ENCODE results near the gene ETAA1. TPM values are rescaled to one million over a fixed set of nuclear protein-coding genes. Genes with fewer than 3 reads are reported as not detected.

ETAA1 gene
- 18.8 TPM for polyA plus RNA-seq (2013)

DNA sequence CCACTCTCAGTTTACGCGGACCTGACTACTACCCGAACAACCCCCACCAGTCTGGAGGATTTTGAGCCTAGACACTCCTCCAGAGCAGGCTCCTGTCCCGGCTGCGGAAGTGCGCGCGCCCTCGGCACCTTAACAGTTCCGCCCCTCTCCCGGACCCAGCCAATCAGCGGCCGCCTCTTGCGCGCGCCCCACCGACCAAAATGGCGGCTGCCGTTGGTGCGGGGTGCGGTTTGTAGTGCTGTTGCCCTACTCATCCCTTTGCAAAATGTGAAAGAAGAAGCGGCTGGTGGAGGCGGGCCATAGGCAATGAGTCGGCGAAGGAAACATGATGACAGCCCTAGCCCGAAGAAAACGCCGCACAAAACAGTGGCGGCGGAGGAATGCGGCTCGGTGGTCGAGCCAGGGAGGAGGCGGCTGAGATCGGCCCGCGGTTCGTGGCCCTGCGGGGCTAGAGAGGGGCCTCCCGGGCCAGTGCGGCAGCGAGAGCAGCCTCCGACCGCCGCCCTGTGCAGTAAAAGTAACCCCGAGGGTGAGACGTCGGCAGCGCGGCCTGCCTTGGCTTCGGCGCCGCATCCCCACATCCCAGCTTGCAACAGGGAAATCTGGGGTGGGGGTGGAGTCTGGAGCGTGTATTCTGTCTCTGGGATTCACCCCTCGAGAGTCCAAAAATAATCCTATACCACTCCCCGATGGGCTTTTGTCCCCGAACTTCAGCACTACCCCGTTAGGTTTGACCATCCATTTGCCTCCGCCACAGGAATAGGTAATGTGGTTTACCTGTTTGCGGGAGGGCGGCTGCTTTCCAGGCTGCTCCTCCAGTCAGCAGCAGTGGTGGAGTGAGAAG lies at the start of gene ETAA1:
Gene ETAA1, plus strand, starts transcription at position 191 of the 844 bp plus-strand sequence. Its CDS starts 116 bp downstream, at position 307.
- Histone ChIP-seq H3K4me1 (ENCODE audit: control extremely low read depth in 1 of 4, control insufficient read depth in 4 of 4, insufficient read depth in 4 of 4, low read length in 3 of 4) (peaks cover 0 to 6% (median 2%) of the 10 kb centered on the region in 4 experiments), H3K27ac (ENCODE audit: insufficient read depth in 1 of 2, low read depth in 1 of 2, low read length in 2 of 2, poor library complexity in 1 of 2, severe bottlenecking in 2 of 2) (peak within 1 kb of the TSS; percentile 90 to 91), H3K4me3 (ENCODE audit: control insufficient read depth in 1 of 7, extremely low read depth in 1 of 7, insufficient read depth in 4 of 7, low read depth in 2 of 7, low read length in 6 of 7) (peak within 1 kb of the TSS; percentile 83 to 98 (median 94)), H3K27me3 (replicated peaks in 2 of 5; ENCODE audit: control insufficient read depth in 4 of 5, insufficient read depth in 5 of 5, low read length in 4 of 5) (no peaks in the 10 kb centered on the region), H3K36me3 (ENCODE audit: control insufficient read depth in 4 of 4, insufficient read depth in 4 of 4, low read length in 3 of 4) (peaks cover 0 to 7% (median 2%) of the 10 kb centered on the region in 4 experiments), H3K9me3 (ENCODE audit: control extremely low read depth in 1 of 5, control insufficient read depth in 4 of 5, insufficient read depth in 2 of 5, low read depth in 1 of 5, low read length in 4 of 5) (no peaks in the 10 kb centered on the region)
- DNase-seq, result peak; percentile 93 to 97 (median 95)
- POLR2A ChIA-PET, result interaction anchor here (0.6 kb wide), 1 partner anchor 65 kb away, joined by 3 read pairs; no protein-coding TSS in a partner anchor
- WGBS (ENCODE audit: insufficient coverage), result under 1% methylated on average over 33 of the region's 61 CpGs
- CTCF ChIA-PET, result no interaction called here

- Histone ChIP-seq H3K9me3 (ENCODE audit: control extremely low read depth in 1 of 5, control insufficient read depth in 4 of 5, insufficient read depth in 2 of 5, low read depth in 1 of 5, low read length in 4 of 5) (peaks cover 0 to 5% (median 0%) of the 10 kb centered on the region in 5 experiments), H3K36me3 (ENCODE audit: control insufficient read depth in 4 of 4, insufficient read depth in 4 of 4, low read length in 3 of 4) (no peaks in the 10 kb centered on the region), H3K4me3 (ENCODE audit: control insufficient read depth in 1 of 7, extremely low read depth in 1 of 7, insufficient read depth in 4 of 7, low read depth in 2 of 7, low read length in 6 of 7) (no peak overlapping the region), H3K27ac (ENCODE audit: insufficient read depth in 1 of 2, low read depth in 1 of 2, low read length in 2 of 2, poor library complexity in 1 of 2, severe bottlenecking in 2 of 2) (no peak overlapping the region), H3K4me1 (ENCODE audit: control extremely low read depth in 1 of 4, control insufficient read depth in 4 of 4, insufficient read depth in 4 of 4, low read length in 3 of 4) (no peaks in the 10 kb centered on the region), H3K27me3 (replicated peaks in 2 of 5; ENCODE audit: control insufficient read depth in 4 of 5, insufficient read depth in 5 of 5, low read length in 4 of 5) (no peaks in the 10 kb centered on the region)
- no peak for DNase-seq
- ChIA-PET POLR2A (no interaction called here), CTCF (no interaction called here)
These were observed 30.2 kb upstream of the ETAA1 start for GRCh38 chr2:67366832-67367412.

DNA sequence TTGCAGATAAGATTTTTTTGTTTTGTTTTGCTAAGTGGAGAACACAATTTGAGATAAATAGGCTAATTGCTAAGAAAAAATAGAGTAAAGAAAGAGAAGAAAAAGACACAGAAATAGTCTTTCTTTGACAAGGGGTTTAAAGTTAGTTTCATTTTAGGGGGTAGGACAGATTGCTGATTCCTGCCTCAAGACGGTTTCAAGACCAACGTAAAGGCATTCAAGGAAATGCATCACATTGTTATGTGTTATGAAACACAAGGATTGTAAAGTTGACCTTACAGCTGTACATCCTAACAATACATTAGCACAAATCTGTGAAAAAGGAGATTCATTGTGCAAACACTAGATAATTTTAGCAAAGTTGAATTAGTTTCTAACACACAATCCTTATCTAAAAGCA lies 22.7 kb upstream of the ETAA1 start:
- H3K27me3 ChIP-seq (replicated peaks in 2 of 5; ENCODE audit: control insufficient read depth in 4 of 5, insufficient read depth in 5 of 5, low read length in 4 of 5), result peaks cover 0 to 2% (median 0%) of the 10 kb centered on the region in 5 experiments
- POLR2A ChIA-PET, result no interaction called here
- peak overlapping the region in 2 of 7 experiments; percentile 46 to 54 for H3K4me3 ChIP-seq (ENCODE audit: control insufficient read depth in 1 of 7, extremely low read depth in 1 of 7, insufficient read depth in 4 of 7, low read depth in 2 of 7, low read length in 6 of 7)
- H3K4me1 ChIP-seq (ENCODE audit: control extremely low read depth in 1 of 4, control insufficient read depth in 4 of 4, insufficient read depth in 4 of 4, low read length in 3 of 4), result no peaks in the 10 kb centered on the region
- no peak overlapping the region for H3K27ac ChIP-seq (ENCODE audit: insufficient read depth in 1 of 2, low read depth in 1 of 2, low read length in 2 of 2, poor library complexity in 1 of 2, severe bottlenecking in 2 of 2)
- H3K9me3 ChIP-seq (ENCODE audit: control extremely low read depth in 1 of 5, control insufficient read depth in 4 of 5, insufficient read depth in 2 of 5, low read depth in 1 of 5, low read length in 4 of 5), result peaks cover 0 to 6% (median 2%) of the 10 kb centered on the region in 5 experiments
- H3K36me3 ChIP-seq (ENCODE audit: control insufficient read depth in 4 of 4, insufficient read depth in 4 of 4, low read length in 3 of 4), result no peaks in the 10 kb centered on the region
- CTCF ChIA-PET, result no interaction called here
- WGBS (ENCODE audit: insufficient coverage), result no CpG with 5 or more reads among the region's 2 CpGs
- no peak for DNase-seq

DNA sequence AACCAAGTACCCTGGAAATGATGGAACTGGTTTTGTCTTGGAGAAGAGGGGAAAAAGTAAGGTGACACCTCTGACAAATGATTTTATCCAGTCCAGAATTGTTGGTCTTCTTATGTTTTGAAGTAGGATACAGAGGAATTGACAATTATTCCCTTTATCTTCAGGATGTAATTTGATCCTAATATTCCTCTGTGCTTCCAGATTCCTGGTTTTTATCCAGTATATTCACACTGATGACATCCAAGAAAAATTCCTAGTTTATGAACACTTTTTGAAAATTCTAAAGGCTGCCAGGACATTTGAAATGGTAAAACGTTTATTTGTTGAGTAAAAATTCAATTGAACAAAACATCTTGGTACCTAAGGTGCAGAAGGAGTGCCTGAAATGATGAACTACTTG lies 22.2 kb upstream of the ETAA1 start:
- no peak overlapping the region for H3K4me3 ChIP-seq (ENCODE audit: control insufficient read depth in 1 of 7, extremely low read depth in 1 of 7, insufficient read depth in 4 of 7, low read depth in 2 of 7, low read length in 6 of 7)
- ChIA-PET POLR2A (no interaction called here), CTCF (no interaction called here)
- H3K4me1 ChIP-seq (ENCODE audit: control extremely low read depth in 1 of 4, control insufficient read depth in 4 of 4, insufficient read depth in 4 of 4, low read length in 3 of 4), result no peaks in the 10 kb centered on the region
- no peaks in the 10 kb centered on the region for H3K36me3 ChIP-seq (ENCODE audit: control insufficient read depth in 4 of 4, insufficient read depth in 4 of 4, low read length in 3 of 4)
- no peak for DNase-seq
- 88% methylated on average over 1 of the region's 1 CpG for WGBS (ENCODE audit: insufficient coverage)
- H3K27me3 ChIP-seq (replicated peaks in 2 of 5; ENCODE audit: control insufficient read depth in 4 of 5, insufficient read depth in 5 of 5, low read length in 4 of 5), result peaks cover 0 to 2% (median 0%) of the 10 kb centered on the region in 5 experiments
- H3K27ac ChIP-seq (ENCODE audit: insufficient read depth in 1 of 2, low read depth in 1 of 2, low read length in 2 of 2, poor library complexity in 1 of 2, severe bottlenecking in 2 of 2), result no peak overlapping the region
- peaks cover 0 to 6% (median 2%) of the 10 kb centered on the region in 5 experiments for H3K9me3 ChIP-seq (ENCODE audit: control extremely low read depth in 1 of 5, control insufficient read depth in 4 of 5, insufficient read depth in 2 of 5, low read depth in 1 of 5, low read length in 4 of 5)

- no peak overlapping the region for H3K27ac ChIP-seq (ENCODE audit: insufficient read depth in 1 of 2, low read depth in 1 of 2, low read length in 2 of 2, poor library complexity in 1 of 2, severe bottlenecking in 2 of 2)
- H3K9me3 ChIP-seq (ENCODE audit: control extremely low read depth in 1 of 5, control insufficient read depth in 4 of 5, insufficient read depth in 2 of 5, low read depth in 1 of 5, low read length in 4 of 5), result peaks cover 0 to 6% (median 2%) of the 10 kb centered on the region in 5 experiments
- no peaks in the 10 kb centered on the region for H3K27me3 ChIP-seq (replicated peaks in 2 of 5; ENCODE audit: control insufficient read depth in 4 of 5, insufficient read depth in 5 of 5, low read length in 4 of 5)
- POLR2A ChIA-PET, result no interaction called here
- CTCF ChIA-PET, result no interaction called here
- no peaks in the 10 kb centered on the region for H3K36me3 ChIP-seq (ENCODE audit: control insufficient read depth in 4 of 4, insufficient read depth in 4 of 4, low read length in 3 of 4)
- no peaks in the 10 kb centered on the region for H3K4me1 ChIP-seq (ENCODE audit: control extremely low read depth in 1 of 4, control insufficient read depth in 4 of 4, insufficient read depth in 4 of 4, low read length in 3 of 4)
- WGBS (ENCODE audit: insufficient coverage), result no CpG with 5 or more reads among the region's 1 CpG
- H3K4me3 ChIP-seq (ENCODE audit: control insufficient read depth in 1 of 7, extremely low read depth in 1 of 7, insufficient read depth in 4 of 7, low read depth in 2 of 7, low read length in 6 of 7), result no peak overlapping the region
- DNase-seq, result no peak
These were observed 18.6 kb upstream of the ETAA1 start for GRCh38 chr2:67378555-67378954.

DNA sequence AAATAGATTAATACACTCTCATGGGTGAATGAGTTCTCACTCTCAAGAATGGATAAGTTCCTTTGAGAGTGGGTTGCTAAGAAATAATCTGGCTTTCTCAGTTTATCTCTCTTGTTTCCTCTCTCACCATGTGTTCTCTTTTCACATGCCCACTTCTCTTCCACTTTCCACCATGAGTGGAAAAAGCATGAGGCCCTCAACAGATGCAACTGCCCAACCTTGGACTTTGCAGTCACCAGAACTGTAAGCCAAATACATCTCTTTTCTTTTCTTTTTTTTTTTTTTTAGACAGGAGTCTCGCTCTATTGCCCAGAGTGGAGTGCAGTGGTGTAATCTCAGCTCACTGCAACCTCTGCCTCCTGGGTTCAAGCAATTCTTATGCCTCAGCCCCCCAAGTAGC lies 18.1 kb upstream of the ETAA1 start:
- POLR2A ChIA-PET, result no interaction called here
- Histone ChIP-seq H3K36me3 (ENCODE audit: control insufficient read depth in 4 of 4, insufficient read depth in 4 of 4, low read length in 3 of 4) (no peaks in the 10 kb centered on the region), H3K4me1 (ENCODE audit: control extremely low read depth in 1 of 4, control insufficient read depth in 4 of 4, insufficient read depth in 4 of 4, low read length in 3 of 4) (no peaks in the 10 kb centered on the region), H3K27me3 (replicated peaks in 2 of 5; ENCODE audit: control insufficient read depth in 4 of 5, insufficient read depth in 5 of 5, low read length in 4 of 5) (no peaks in the 10 kb centered on the region), H3K27ac (ENCODE audit: insufficient read depth in 1 of 2, low read depth in 1 of 2, low read length in 2 of 2, poor library complexity in 1 of 2, severe bottlenecking in 2 of 2) (no peak overlapping the region), H3K9me3 (ENCODE audit: control extremely low read depth in 1 of 5, control insufficient read depth in 4 of 5, insufficient read depth in 2 of 5, low read depth in 1 of 5, low read length in 4 of 5) (peaks cover 0 to 6% (median 2%) of the 10 kb centered on the region in 5 experiments), H3K4me3 (ENCODE audit: control insufficient read depth in 1 of 7, extremely low read depth in 1 of 7, insufficient read depth in 4 of 7, low read depth in 2 of 7, low read length in 6 of 7) (no peak overlapping the region)
- DNase-seq, result no peak
- no CpG with 5 or more reads among the region's 1 CpG for WGBS (ENCODE audit: insufficient coverage)
- CTCF ChIA-PET, result no interaction called here

All from common myeloid progenitor, CD34-positive (primary cell).